Keratinocyte (primary cell): ENCODE measurements around the gene TUBE1. TPM values are rescaled to one million over a fixed set of nuclear protein-coding genes. Genes with fewer than 3 reads are reported as not detected.
A peak's percentile ranks its signal among the peaks of the same experiment; 100 is the strongest.

Source experiments
- DNase-seq: peaks from one replicate; pipeline ENCODE4 v3.0.0-alpha.2; 2011; ENCODE audit warnings: low read depth, missing footprints, low spot score
- FAIRE-seq: peaks from 2 replicates; lab custom pipeline; 2011; peaks lifted over from hg19 to GRCh38; lab: Jason Lieb, UNC
- H2AFZ ChIP-seq: 2 replicates; pipeline ENCODE4 v1.6.0; 2012; ENCODE audit warnings: low read length, control low read depth, inconsistent platforms; ENCODE audit not compliant: control insufficient read depth
- H3K27ac ChIP-seq: 2 replicates; pipeline ENCODE4 v1.5.1; 2011; ENCODE audit warnings: low read length; ENCODE audit not compliant: control insufficient read depth, insufficient read depth
- H3K27me3 ChIP-seq: 3 replicates; pipeline ENCODE4 v1.6.0; 2011; ENCODE audit warnings: low read length; ENCODE audit not compliant: control insufficient read depth, insufficient read depth; ENCODE audit errors: extremely low read depth
- H3K36me3 ChIP-seq, 2 experiments: 2 replicates in 1 of 2; 3 replicates in 1 of 2; pipeline ENCODE4 v1.5.1; 2011; ENCODE audit warnings: low read length in 2 of 2, mild to moderate bottlenecking in 1 of 2; ENCODE audit not compliant: control insufficient read depth in 2 of 2, insufficient read depth in 2 of 2; ENCODE audit errors: extremely low read depth in 1 of 2
- H3K4me1 ChIP-seq: 3 replicates; pipeline ENCODE4 v1.5.1; 2011; ENCODE audit warnings: low read length; ENCODE audit not compliant: control insufficient read depth, insufficient read depth; ENCODE audit errors: extremely low read depth
- H3K4me2 ChIP-seq: 3 replicates; pipeline ENCODE4 v1.6.0; 2011; ENCODE audit warnings: low read depth, low read length; ENCODE audit not compliant: control insufficient read depth, insufficient read depth; ENCODE audit errors: extremely low read depth
- H3K4me3 ChIP-seq, 3 experiments: fragments of 200-600 bp in 1 of 3; sonication (generic) in 1 of 3; 2 replicates in 2 of 3; 3 replicates in 1 of 3; pipeline ENCODE4 v1.5.1; 2011 to 2016; ENCODE audit warnings: low read length in 3 of 3, mild to moderate bottlenecking in 3 of 3, control low read depth in 2 of 3, inconsistent platforms in 1 of 3, low read depth in 1 of 3, mixed read lengths in 1 of 3, mixed run types in 1 of 3, moderate library complexity in 1 of 3; ENCODE audit not compliant: control insufficient read depth in 2 of 3, insufficient read depth in 2 of 3; ENCODE audit errors: extremely low read depth in 1 of 3
- H3K79me2 ChIP-seq: 2 replicates; pipeline ENCODE4 v1.6.0; 2012; ENCODE audit warnings: low read length; ENCODE audit not compliant: control insufficient read depth, insufficient read depth
- H3K9ac ChIP-seq: 3 replicates; pipeline ENCODE4 v1.6.0; 2011; ENCODE audit warnings: low read length; ENCODE audit not compliant: control insufficient read depth, insufficient read depth; ENCODE audit errors: extremely low read depth
- H3K9me1 ChIP-seq: 3 replicates; pipeline ENCODE4 v1.6.0; 2011; ENCODE audit warnings: low read length; ENCODE audit not compliant: control insufficient read depth, insufficient read depth; ENCODE audit errors: extremely low read depth
- H3K9me3 ChIP-seq: 2 replicates; pipeline ENCODE4 v1.5.1; 2012; ENCODE audit warnings: low read depth, low read length; ENCODE audit not compliant: control insufficient read depth
- H4K20me1 ChIP-seq: 3 replicates; pipeline ENCODE4 v1.6.0; 2011; ENCODE audit warnings: low read length; ENCODE audit not compliant: control insufficient read depth, insufficient read depth; ENCODE audit errors: extremely low read depth
- CTCF ChIP-seq, 3 experiments: IDR thresholded peaks in 1 of 3; conservative IDR thresholded peaks in 1 of 3; optimal IDR thresholded peaks in 1 of 3; 2 replicates in 2 of 3; 3 replicates in 1 of 3; pipeline versions ENCODE3 to v1.5.1; 2011; ENCODE audit warnings: low read length in 3 of 3, mild to moderate bottlenecking in 3 of 3, moderate library complexity in 2 of 3, control low read depth in 1 of 3, inconsistent platforms in 1 of 3; ENCODE audit not compliant: insufficient read depth in 2 of 3; ENCODE audit errors: extremely low read depth in 1 of 3
- EZH2 ChIP-seq: IDR thresholded peaks from one replicate; pipeline ENCODE4 v1.6.1; 2012; ENCODE audit warnings: inconsistent platforms, mild to moderate bottlenecking, low read length, moderate library complexity
- dilution Hi-C: fragments of 300-500 bp; cut with MboI; formaldehyde crosslinking; loops from one replicate; pipeline ENCODE4 v1.7.0; 2020; ENCODE audit warnings: low sequenced_read_pairs; ENCODE audit not compliant: extremely low pct_ligation_motif_present
- polyA plus RNA-seq, 5 experiments: library from polyadenylated mRNA; depleted of rRNA in 3 of 5; stranded (reverse) in 3 of 5; stranded (forward) in 1 of 5; unstranded in 1 of 5; fragments of >200 nt; gene quantifications; 1 replicate in 1 of 5; 2 replicates in 3 of 5; 3 replicates in 1 of 5; pipeline versions ENCODE4 v1.2.1 to v1.2.3, GENCODE V29; 2011 to 2012; ENCODE audit warnings: missing spikeins in 2 of 5, low read depth in 1 of 5, low replicate concordance in 1 of 5

TUBE1 gene
- polyA plus RNA-seq, 1 donor (not counting 4 experiments of a cell fraction or from before 2014, with no cell fraction given) = 15.4 TPM

GRCh38 chr6:112122756-112123155 is 35.5 kb upstream of the TUBE1 start:
- no peak for FAIRE-seq

DNA sequence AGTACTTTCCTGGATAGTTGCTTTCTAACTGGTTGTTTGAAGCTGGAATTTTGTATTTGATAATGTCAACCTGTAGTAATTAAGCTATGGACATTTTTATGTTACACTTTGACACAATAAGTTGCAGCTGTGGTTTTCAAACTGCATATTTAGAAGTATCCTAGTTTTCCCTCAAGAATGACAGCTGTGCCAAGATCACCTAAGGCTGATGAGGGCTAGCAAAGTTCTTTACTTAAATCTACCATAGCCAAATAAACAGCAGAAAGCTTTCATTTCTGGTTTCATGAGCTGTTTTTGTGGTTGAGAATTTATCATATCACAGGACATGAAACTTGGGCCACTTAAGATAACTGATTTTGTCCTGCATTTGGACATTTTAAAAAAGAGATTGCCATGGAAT is 30.8 kb upstream of the TUBE1 start:
- no peak overlapping the region for H3K4me3 ChIP-seq
- dilution Hi-C loops = no loop called here
- no peak overlapping the region for H3K27ac ChIP-seq
- no peaks in the 10 kb centered on the region for H3K27me3 ChIP-seq
- H3K9me3 ChIP-seq = no peaks in the 10 kb centered on the region
- H3K4me2 ChIP-seq = no peak overlapping the region
- peak overlapping the region; percentile 72 for H2AFZ ChIP-seq
- H3K4me1 ChIP-seq = peaks cover 10% of the 10 kb centered on the region
- H3K9ac ChIP-seq = no peak overlapping the region
- H3K36me3 ChIP-seq = no peaks in the 10 kb centered on the region
- no peak for FAIRE-seq
- no peaks in the 10 kb centered on the region for H4K20me1 ChIP-seq
- H3K9me1 ChIP-seq = no peaks in the 10 kb centered on the region
- TF ChIP-seq CTCF (optimal IDR thresholded peaks at IDR 0.05 in 1 of 3, IDR thresholded peaks at IDR 0.05 in 1 of 3, conservative IDR thresholded peaks at IDR 0.05 in 1 of 3; ENCODE audit: extremely low read depth in 1 of 3, insufficient read depth in 2 of 3, low read length in 3 of 3) = no peak
- DNase-seq = no peak
- no peaks in the 10 kb centered on the region for H3K79me2 ChIP-seq

More at GRCh38 chr6:112122756-112123155, 35.5 kb upstream of the TUBE1 start:
- H3K9ac ChIP-seq = no peak overlapping the region
- peaks cover 3% of the 10 kb centered on the region for H3K4me1 ChIP-seq
- H3K4me3 ChIP-seq = no peak overlapping the region
- H3K27me3 ChIP-seq = no peaks in the 10 kb centered on the region
- no peak overlapping the region for H3K27ac ChIP-seq
- H3K79me2 ChIP-seq = no peaks in the 10 kb centered on the region
- no peak overlapping the region for H2AFZ ChIP-seq
- no peaks in the 10 kb centered on the region for H3K9me3 ChIP-seq
- no peaks in the 10 kb centered on the region for H4K20me1 ChIP-seq
- H3K9me1 ChIP-seq = no peaks in the 10 kb centered on the region
- dilution Hi-C loops = no loop called here
- no peak for TF ChIP-seq EZH2
- TF ChIP-seq CTCF (optimal IDR thresholded peaks at IDR 0.05 in 1 of 3, IDR thresholded peaks at IDR 0.05 in 1 of 3, conservative IDR thresholded peaks at IDR 0.05 in 1 of 3; ENCODE audit: extremely low read depth in 1 of 3, insufficient read depth in 2 of 3, low read length in 3 of 3) = no peak
- no peaks in the 10 kb centered on the region for H3K36me3 ChIP-seq
- no peak for DNase-seq
- H3K4me2 ChIP-seq = no peak overlapping the region
